Ascending aorta (tissue), 2 donors: ENCODE data around the gene DDAH1. TPM values are rescaled to one million over a fixed set of nuclear protein-coding genes. Genes with fewer than 3 reads are reported as not detected.
A peak's percentile ranks its signal among the peaks of the same experiment; 100 is the strongest.

Experiments used
- DNase-seq, 2 donors: peaks; one replicate each; pipeline ENCODE4 v3.0.0-alpha.2; 2019; ENCODE audit warnings: low spot score in 2 of 2
- H3K27ac ChIP-seq, 2 donors: fragments of 200-600 bp; sonication (generic); one replicate each; pipeline ENCODE4 v1.5.1; 2016 to 2017; ENCODE audit warnings: mild to moderate bottlenecking in 1 of 2
- H3K27me3 ChIP-seq: fragments of 200-600 bp; sonication (generic); one replicate; pipeline ENCODE4 v1.5.1; 2017
- H3K36me3 ChIP-seq, 2 donors: fragments of 200-600 bp; sonication (generic); one replicate each; pipeline ENCODE4 v1.5.1; 2016
- H3K4me1 ChIP-seq, 2 donors: fragments of 200-600 bp; sonication (generic); one replicate each; pipeline ENCODE4 v1.5.1; 2016 to 2017; ENCODE audit warnings: mild to moderate bottlenecking in 1 of 2
- H3K4me3 ChIP-seq, 2 donors: fragments of 200-600 bp; sonication (generic); one replicate each; pipeline ENCODE4 v1.5.1; 2016 to 2017; ENCODE audit warnings: mild to moderate bottlenecking in 1 of 2
- H3K9me3 ChIP-seq, 2 donors: fragments of 200-600 bp; sonication (generic); one replicate each; pipeline ENCODE4 v1.5.1; 2016
- intact Hi-C: fragments of 100-400 bp; cut with DNase I; formaldehyde crosslinking; loops from one replicate; pipeline ENCODE4 v1.15.1; 2023
- total RNA-seq: library from RNA; depleted of rRNA; stranded (reverse); fragments of >200 nt; gene quantifications from one replicate; pipeline ENCODE4 v1.1.0, GENCODE V29; 2016
- TF ChIP-seq, protein P1 (sequence below), 3 experiments: fragments of 200-600 bp in 2 of 3; fragments of 450-650 bp in 1 of 3; sonication (generic) in 2 of 3; IDR thresholded peaks; one replicate each; pipeline ENCODE4 v1.5.1; 2016 to 2019; ENCODE audit warnings: antibody characterized with exemption in 3 of 3, mild to moderate bottlenecking in 1 of 3, moderate library complexity in 1 of 3

Gene DDAH1
- total RNA-seq, 1 donor from 2014 or later: 8.5 TPM

DNA sequence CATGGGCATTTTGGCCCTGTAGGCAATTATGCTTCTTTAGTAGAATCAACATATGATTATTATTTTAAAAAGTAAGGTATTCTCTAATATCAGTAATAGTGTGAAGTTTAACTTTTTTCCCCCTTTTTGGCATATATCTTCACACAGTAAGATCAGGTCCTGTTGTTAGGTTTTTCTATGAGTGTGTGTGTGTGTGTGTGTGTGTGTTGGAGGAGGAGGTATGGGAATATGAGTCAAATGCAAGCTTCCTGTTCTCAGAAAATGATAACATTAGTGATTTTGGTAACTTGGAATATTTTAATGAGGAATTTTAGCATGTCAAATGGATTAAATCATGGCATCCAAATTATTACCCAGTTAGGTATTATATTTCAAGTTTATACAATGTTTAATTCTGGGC is 122.8 kb downstream of the DDAH1 start:
- Histone ChIP-seq H3K9me3 (no peaks in the 10 kb centered on the region), H3K4me3 (no peak overlapping the region), H3K27ac (peak overlapping the region; percentile 66 to 69), H3K27me3 (no peaks in the 10 kb centered on the region), H3K4me1 (peaks cover 0 to 33% of the 10 kb centered on the region in 2 donors), H3K36me3 (no peaks in the 10 kb centered on the region)
- intact Hi-C loops: no loop called here
- TF ChIP-seq, protein P1, sequence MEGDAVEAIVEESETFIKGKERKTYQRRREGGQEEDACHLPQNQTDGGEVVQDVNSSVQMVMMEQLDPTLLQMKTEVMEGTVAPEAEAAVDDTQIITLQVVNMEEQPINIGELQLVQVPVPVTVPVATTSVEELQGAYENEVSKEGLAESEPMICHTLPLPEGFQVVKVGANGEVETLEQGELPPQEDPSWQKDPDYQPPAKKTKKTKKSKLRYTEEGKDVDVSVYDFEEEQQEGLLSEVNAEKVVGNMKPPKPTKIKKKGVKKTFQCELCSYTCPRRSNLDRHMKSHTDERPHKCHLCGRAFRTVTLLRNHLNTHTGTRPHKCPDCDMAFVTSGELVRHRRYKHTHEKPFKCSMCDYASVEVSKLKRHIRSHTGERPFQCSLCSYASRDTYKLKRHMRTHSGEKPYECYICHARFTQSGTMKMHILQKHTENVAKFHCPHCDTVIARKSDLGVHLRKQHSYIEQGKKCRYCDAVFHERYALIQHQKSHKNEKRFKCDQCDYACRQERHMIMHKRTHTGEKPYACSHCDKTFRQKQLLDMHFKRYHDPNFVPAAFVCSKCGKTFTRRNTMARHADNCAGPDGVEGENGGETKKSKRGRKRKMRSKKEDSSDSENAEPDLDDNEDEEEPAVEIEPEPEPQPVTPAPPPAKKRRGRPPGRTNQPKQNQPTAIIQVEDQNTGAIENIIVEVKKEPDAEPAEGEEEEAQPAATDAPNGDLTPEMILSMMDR (IDR thresholded peaks at IDR 0.05): no peak
- DNase-seq: no peak

DNA sequence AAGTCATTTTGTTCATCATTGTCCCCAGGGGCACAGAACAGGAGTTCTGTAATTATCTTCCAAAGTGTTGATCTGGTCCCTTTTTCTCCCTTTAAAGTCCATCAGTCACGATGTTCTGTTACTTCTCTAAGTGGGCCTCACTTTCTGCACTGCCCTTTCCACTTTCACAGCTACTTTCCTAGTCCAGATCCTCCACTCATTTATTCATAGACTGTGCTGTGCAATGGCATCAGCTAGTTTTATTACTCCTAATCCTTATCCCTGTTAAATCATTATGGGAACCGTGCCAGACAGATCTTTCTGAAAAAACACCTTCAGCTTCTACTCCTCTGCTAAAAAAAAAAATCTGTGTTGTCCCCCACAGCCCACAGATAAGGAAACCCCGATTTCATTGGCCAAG is 124.5 kb downstream of the DDAH1 start:
- intact Hi-C loops: no loop called here
- Histone ChIP-seq H3K27me3 (no peaks in the 10 kb centered on the region), H3K4me3 (no peak overlapping the region), H3K27ac (peak overlapping the region; percentile 15 to 36), H3K9me3 (no peaks in the 10 kb centered on the region), H3K4me1 (peaks cover 0 to 33% of the 10 kb centered on the region in 2 donors), H3K36me3 (no peaks in the 10 kb centered on the region)
- TF ChIP-seq, protein P1 (IDR thresholded peaks at IDR 0.05): no peak
- DNase-seq: no peak

DNA sequence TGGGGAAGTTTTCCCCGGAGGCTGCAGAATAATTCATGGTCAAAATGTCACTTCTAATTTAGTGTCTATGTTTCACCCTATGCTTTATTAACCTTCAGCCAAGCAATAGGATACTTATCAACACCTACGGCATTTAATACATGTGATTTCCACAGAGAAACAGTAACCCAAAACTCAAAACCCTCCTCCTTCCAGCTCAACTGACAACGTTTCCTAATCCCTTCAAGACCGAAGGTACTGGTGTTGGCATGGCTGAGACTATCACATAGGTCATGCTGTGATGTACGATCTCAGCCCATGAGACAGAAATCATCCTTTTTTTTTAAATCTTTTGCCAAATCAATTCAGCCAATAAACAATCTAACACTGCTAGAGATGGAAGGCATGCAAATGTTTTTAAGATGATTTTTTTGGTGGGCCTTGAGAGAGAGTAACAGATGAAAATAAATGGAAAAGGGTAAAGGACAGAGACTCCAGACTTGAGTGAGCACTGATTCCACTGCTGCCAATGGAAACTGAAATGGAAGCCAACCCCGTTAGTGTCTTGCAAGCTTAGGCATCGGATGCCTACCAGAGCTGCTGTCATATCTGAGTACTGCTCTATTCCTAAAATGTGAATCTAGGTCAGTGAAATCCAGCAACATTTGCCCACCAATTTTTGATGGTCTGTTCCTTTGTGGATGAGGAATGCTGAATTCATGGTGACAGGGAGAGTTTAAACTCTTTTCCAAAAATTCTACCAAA is 125.1 kb downstream of the DDAH1 start:
- Histone ChIP-seq H3K4me1 (peaks cover 0 to 33% of the 10 kb centered on the region in 2 donors), H3K9me3 (no peaks in the 10 kb centered on the region), H3K36me3 (no peaks in the 10 kb centered on the region), H3K4me3 (no peak overlapping the region), H3K27me3 (no peaks in the 10 kb centered on the region), H3K27ac (peak overlapping the region; percentile 15 to 36)
- no peak for DNase-seq
- intact Hi-C loops: no loop called here
- TF ChIP-seq, protein P1 (IDR thresholded peaks at IDR 0.05): no peak

DNA sequence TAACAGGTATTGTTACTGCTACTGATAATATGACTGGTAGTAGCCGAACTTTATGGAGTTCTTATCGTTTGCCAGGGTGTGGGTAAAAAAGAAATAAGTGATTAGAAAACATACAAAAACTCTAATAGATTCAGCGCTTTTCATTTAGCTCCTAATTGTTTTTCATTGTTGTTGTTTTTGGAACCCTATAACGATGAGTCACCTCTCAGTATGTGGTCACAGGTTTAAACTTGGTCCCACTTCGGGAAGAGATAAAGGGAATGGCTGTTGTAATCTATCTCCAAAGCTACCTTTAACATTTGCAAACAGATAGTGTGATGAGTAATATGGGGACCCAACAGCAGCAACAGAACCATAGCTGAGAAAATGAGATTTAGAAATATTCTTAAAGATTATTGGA is 125.9 kb downstream of the DDAH1 start:
- Histone ChIP-seq H3K27ac (no peak overlapping the region), H3K27me3 (no peaks in the 10 kb centered on the region), H3K36me3 (no peaks in the 10 kb centered on the region), H3K4me3 (no peak overlapping the region), H3K9me3 (no peaks in the 10 kb centered on the region), H3K4me1 (peaks cover 0 to 31% of the 10 kb centered on the region in 2 donors)
- TF ChIP-seq, protein P1 (IDR thresholded peaks at IDR 0.05): no peak
- intact Hi-C loops: no loop called here
- DNase-seq: no peak

DNA sequence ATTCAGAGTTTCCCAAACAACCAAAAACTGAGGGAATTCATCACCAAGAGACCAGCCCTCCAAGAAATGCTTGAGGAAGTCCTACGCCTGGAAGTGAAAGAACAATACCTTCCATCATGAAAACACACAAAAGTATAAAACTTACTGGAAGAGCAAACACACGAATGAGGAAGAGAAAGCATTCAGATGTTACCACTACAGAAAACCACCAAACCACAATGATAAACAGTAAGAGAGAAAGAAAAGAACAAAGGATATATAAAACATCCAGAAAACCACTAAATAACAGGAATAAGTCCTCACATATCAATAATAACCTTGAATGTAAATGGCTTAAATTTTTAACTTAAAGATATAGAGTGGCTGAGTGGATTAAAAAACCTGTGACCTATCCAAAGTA is 130.0 kb downstream of the DDAH1 start:
- Histone ChIP-seq H3K9me3 (peaks cover 7 to 10% of the 10 kb centered on the region in 2 donors), H3K4me1 (peaks cover 4 to 19% of the 10 kb centered on the region in 2 donors), H3K27ac (no peak overlapping the region), H3K4me3 (no peak overlapping the region), H3K27me3 (no peaks in the 10 kb centered on the region), H3K36me3 (no peaks in the 10 kb centered on the region)
- intact Hi-C loops: loop anchor here (5.0 kb wide), 1 partner anchor 72 kb away; no protein-coding TSS in a partner anchor
- no peak for DNase-seq
- TF ChIP-seq, protein P1 (IDR thresholded peaks at IDR 0.05): no peak
